K562 (cell line): ENCODE measurements around the gene CD226.

ENCODE experiments used
- CC2D1A ChIP-seq: fragments of 450-650 bp; IDR thresholded peaks from 2 replicates; pipeline ENCODE4 v1.6.1; 2017; ENCODE audit warnings: mild to moderate bottlenecking
- GABPB1 ChIP-seq: sonication (generic); formaldehyde crosslinking; IDR thresholded peaks from 2 replicates; pipeline ENCODE4 v1.8.0; 2022; ENCODE audit warnings: mild to moderate bottlenecking, missing genetic modification reagents
- L3MBTL2 ChIP-seq: fragments of 450-650 bp; IDR thresholded peaks from 2 replicates; pipeline ENCODE4 v1.6.1; 2016; ENCODE audit warnings: mild to moderate bottlenecking, moderate library complexity
- NFIX ChIP-seq: fragments of 250-450 bp; sonication (Bioruptor Pico); IDR thresholded peaks from 2 replicates; pipeline ENCODE4 v1.4.0; 2020; ENCODE audit warnings: low read depth, mild to moderate bottlenecking, moderate library complexity
- REST ChIP-seq, 2 experiments: fragments of 450-650 bp; formaldehyde crosslinking in 1 of 2; IDR thresholded peaks; 2 replicates each; pipeline versions ENCODE4 v1.4.0 to v1.6.1; 2014 to 2020; ENCODE audit warnings: mild to moderate bottlenecking in 2 of 2, borderline replicate concordance in 1 of 2, low read depth in 1 of 2
- SMARCA5 ChIP-seq: fragments of 450-650 bp; IDR thresholded peaks from 2 replicates; pipeline ENCODE4 v1.6.1; 2016
- SRF ChIP-seq, 2 experiments: fragments of 250-450, 450-650 bp in 1 of 2; sonication (Bioruptor Pico) in 1 of 2; sonication (generic) in 1 of 2; formaldehyde crosslinking; IDR thresholded peaks; 2 replicates each; pipeline versions ENCODE4 v1.5.0 to v1.5.1; 2020 to 2022; ENCODE audit warnings: mild to moderate bottlenecking in 1 of 2, missing genetic modification reagents in 1 of 2
- SRSF3 ChIP-seq: fragments of 200-400 bp; formaldehyde crosslinking; IDR thresholded peaks from 2 replicates; pipeline ENCODE4 v1.6.1; 2016; ENCODE audit warnings: mild to moderate bottlenecking, low read length, moderate library complexity; ENCODE audit not compliant: insufficient read depth
- TEAD1 ChIP-seq, 2 experiments: fragments of 450-650 bp in 1 of 2; sonication (generic) in 1 of 2; formaldehyde crosslinking; IDR thresholded peaks; 2 replicates each; pipeline versions ENCODE4 v1.4.0 to v1.8.0; 2020 to 2022; ENCODE audit warnings: mild to moderate bottlenecking in 2 of 2, missing genetic modification reagents in 1 of 2
- TRIM24 ChIP-seq, 2 experiments: fragments of 450-650 bp; IDR thresholded peaks; 2 replicates each; pipeline ENCODE4 v1.6.1; 2016
- ZNF3 ChIP-seq: fragments of 250-450 bp; sonication (Bioruptor Pico); IDR thresholded peaks from 2 replicates; pipeline ENCODE4 v1.5.0; 2021; ENCODE audit warnings: mild to moderate bottlenecking, moderate library complexity
- TF ChIP-seq, protein P1 (sequence below), 2 experiments: fragments of 450-650 bp in 1 of 2; sonication (generic) in 1 of 2; formaldehyde crosslinking in 1 of 2; IDR thresholded peaks in 1 of 2; conservative IDR thresholded peaks in 1 of 2; 2 replicates each; pipeline versions ENCODE4 v1.6.1 to v1.8.1; 2016 to 2023; ENCODE audit warnings: mild to moderate bottlenecking in 2 of 2, moderate library complexity in 2 of 2, inconsistent platforms in 1 of 2, missing genetic modification reagents in 1 of 2
- TF ChIP-seq, protein P2 (sequence below), 3 experiments: IDR thresholded peaks in 2 of 3; conservative IDR thresholded peaks in 1 of 3; 2 replicates each; pipeline ENCODE4 v1.5.1; 2011 to 2012; ENCODE audit warnings: low read length in 3 of 3, mild to moderate bottlenecking in 3 of 3, control low read depth in 2 of 3, improper control_type of control experiment in 1 of 3, inconsistent platforms in 1 of 3, low read depth in 1 of 3, mixed read lengths in 1 of 3, moderate library complexity in 1 of 3; ENCODE audit not compliant: insufficient read depth in 2 of 3

- TF ChIP-seq, protein P1, sequence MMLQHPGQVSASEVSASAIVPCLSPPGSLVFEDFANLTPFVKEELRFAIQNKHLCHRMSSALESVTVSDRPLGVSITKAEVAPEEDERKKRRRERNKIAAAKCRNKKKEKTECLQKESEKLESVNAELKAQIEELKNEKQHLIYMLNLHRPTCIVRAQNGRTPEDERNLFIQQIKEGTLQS (IDR thresholded peaks at IDR 0.05): no peak
- TF ChIP-seq, protein P1 (CRISPR knock-in tag; conservative IDR thresholded peaks at IDR 0.05): no peak
- TF ChIP-seq REST (IDR thresholded peaks at IDR 0.05; ENCODE audit: borderline replicate concordance): no peak
- TF ChIP-seq REST (CRISPR knock-in tag; IDR thresholded peaks at IDR 0.05; ENCODE audit: low read depth): no peak
- TF ChIP-seq, protein P2, sequence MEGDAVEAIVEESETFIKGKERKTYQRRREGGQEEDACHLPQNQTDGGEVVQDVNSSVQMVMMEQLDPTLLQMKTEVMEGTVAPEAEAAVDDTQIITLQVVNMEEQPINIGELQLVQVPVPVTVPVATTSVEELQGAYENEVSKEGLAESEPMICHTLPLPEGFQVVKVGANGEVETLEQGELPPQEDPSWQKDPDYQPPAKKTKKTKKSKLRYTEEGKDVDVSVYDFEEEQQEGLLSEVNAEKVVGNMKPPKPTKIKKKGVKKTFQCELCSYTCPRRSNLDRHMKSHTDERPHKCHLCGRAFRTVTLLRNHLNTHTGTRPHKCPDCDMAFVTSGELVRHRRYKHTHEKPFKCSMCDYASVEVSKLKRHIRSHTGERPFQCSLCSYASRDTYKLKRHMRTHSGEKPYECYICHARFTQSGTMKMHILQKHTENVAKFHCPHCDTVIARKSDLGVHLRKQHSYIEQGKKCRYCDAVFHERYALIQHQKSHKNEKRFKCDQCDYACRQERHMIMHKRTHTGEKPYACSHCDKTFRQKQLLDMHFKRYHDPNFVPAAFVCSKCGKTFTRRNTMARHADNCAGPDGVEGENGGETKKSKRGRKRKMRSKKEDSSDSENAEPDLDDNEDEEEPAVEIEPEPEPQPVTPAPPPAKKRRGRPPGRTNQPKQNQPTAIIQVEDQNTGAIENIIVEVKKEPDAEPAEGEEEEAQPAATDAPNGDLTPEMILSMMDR (IDR thresholded peaks at IDR 0.05 in 2 of 3, conservative IDR thresholded peaks at IDR 0.05 in 1 of 3; ENCODE audit: insufficient read depth in 2 of 3, low read depth in 1 of 3, low read length in 3 of 3): no peak
- TF ChIP-seq SRSF3: no peak
- no peak for TF ChIP-seq NFIX
- TF ChIP-seq SMARCA5: no peak
- no peak for TF ChIP-seq SRF (CRISPR knock-in tag; IDR thresholded peaks at IDR 0.05)
- no peak for TF ChIP-seq GABPB1
- TF ChIP-seq ZNF3 (CRISPR knock-in tag): no peak
- no peak for TF ChIP-seq TRIM24 (IDR thresholded peaks at IDR 0.05)
- TF ChIP-seq TEAD1 (CRISPR knock-in tag; IDR thresholded peaks at IDR 0.05): no peak
- no peak for TF ChIP-seq CC2D1A
- TF ChIP-seq L3MBTL2: no peak
These were observed 9.3 kb upstream of the CD226 start for GRCh38 chr18:69956665-69957620.
